T-helper 17 cell (primary cell): ENCODE results near the gene SULT1A1. TPM values are rescaled to one million over a fixed set of nuclear protein-coding genes. Genes with fewer than 3 reads are reported as not detected.
"Not testable (repeated sequence)": the region's sequence is repeated elsewhere in the genome, so short reads cannot be mapped to it uniquely, and the experiment has no call there.

Source experiments
- ATAC-seq: fragments of 150-1000 bp; cut with Tn5 transposase; 2 replicates; pipeline ENCODE4 v1.10.0; 2021; ENCODE audit warnings: mild to moderate bottlenecking, moderate library complexity
- DNase-seq, 3 donors: peaks; one replicate each; pipeline versions ENCODE4 v3.0.0 to v3.0.0-alpha.2; 2020 to 2021
- H3K9me3 ChIP-seq: one replicate; pipeline ENCODE4 v1.7.0; 2013; ENCODE audit warnings: low read length, mild to moderate bottlenecking; ENCODE audit not compliant: control insufficient read depth, poor library complexity, severe bottlenecking
- H3K27ac Mint-ChIP-seq: one replicate; pipeline ENCODE4 v1.8.0; 2022; ENCODE audit warnings: mild to moderate bottlenecking, moderate library complexity, mixed read lengths
- H3K27me3 Mint-ChIP-seq: one replicate; pipeline ENCODE4 v1.8.0; 2022; ENCODE audit warnings: mixed read lengths
- H3K36me3 Mint-ChIP-seq: one replicate; pipeline ENCODE4 v1.8.0; 2022; ENCODE audit warnings: low read depth, mixed read lengths
- H3K4me1 Mint-ChIP-seq: one replicate; pipeline ENCODE4 v1.8.0; 2022; ENCODE audit warnings: mild to moderate bottlenecking, mixed read lengths
- H3K4me3 Mint-ChIP-seq: one replicate; pipeline ENCODE4 v1.8.0; 2022; ENCODE audit warnings: mild to moderate bottlenecking, moderate library complexity, mixed read lengths
- total RNA-seq, 4 donors: library from RNA in 2 of 4; stranded (reverse) in 2 of 4; gene quantifications; one replicate each; pipeline ENCODE4 v1.2.3 and lab custom pipeline; 2022 to 2026

Gene SULT1A1
- total RNA-seq, 2 donors from 2014 or later: 10.6 to 14.4 TPM

DNA sequence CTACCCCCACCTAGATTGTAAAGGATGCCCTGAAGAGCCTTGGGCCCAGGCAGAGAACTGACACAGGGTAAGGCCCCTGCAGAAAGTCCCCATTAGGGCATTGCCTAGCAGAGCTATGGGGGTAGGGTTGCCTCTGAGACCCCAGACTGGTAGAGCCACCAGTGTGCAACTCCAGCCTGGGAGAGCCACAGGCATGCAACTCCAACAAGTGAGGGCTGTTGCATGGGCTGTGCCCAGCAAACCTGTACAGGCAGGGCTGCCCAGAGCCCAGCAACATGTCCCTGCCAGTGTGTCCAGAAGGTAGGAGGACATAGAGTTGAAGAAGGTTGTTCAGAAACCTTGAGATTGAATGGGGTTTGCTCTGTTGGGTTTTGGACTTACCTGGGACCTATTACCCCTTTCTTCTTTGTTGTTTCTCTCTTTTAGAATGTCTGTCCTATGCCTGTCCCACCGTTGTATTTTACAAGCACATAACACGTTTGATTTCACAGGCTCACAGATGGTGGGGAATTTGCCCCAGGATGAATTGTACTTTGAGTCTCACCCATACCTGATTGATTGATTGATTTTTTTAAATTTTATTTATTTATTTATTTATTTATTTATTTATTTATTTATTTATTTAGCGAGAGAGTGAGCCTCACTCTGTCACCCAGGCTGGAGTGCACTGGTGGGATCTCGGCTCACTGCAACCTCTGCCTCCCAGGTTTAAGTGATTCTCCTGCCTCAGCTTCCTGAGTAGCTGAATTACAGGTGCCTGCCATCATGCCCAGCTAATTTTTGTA is 39.7 kb downstream of the SULT1A1 start:
- H3K4me1 Mint-ChIP-seq: peaks cover 30% of the 10 kb centered on the region

DNA sequence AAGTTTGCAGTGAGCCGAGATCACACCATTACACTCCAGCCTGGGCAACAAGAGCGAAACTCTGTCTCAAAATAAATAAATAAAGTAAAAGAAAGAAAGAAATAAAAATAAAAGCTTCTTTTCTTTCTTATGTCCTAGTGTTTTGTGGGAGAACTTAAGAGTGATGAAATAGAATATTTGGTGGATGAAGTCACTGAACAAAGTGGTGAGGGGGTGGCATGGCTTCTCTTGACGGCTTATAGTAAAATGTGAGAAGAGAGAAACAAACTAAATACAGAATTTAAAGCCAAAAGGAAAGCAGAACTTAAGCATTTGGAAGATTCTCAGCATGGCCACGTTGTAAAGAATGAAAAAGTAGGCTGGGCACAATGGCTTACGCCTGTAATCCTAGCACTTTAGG is 40.8 kb downstream of the SULT1A1 start:
- Mint-ChIP-seq H3K4me1 (peaks cover 26% of the 10 kb centered on the region), H3K4me3 (no peak overlapping the region), H3K36me3 (peaks cover 2% of the 10 kb centered on the region), H3K27ac (no peak overlapping the region), H3K27me3 (no peaks in the 10 kb centered on the region)
- DNase-seq: no peak
- peaks cover 3% of the 10 kb centered on the region for H3K9me3 ChIP-seq
- no peak for ATAC-seq

More for the DNA sequence above, 39.7 kb downstream of the SULT1A1 start:
- Mint-ChIP-seq H3K36me3 (no peaks in the 10 kb centered on the region), H3K27me3 (no peaks in the 10 kb centered on the region), H3K27ac (no peak overlapping the region), H3K4me3 (no peak overlapping the region)
- no peak for DNase-seq
- no peak for ATAC-seq
- peaks cover 3% of the 10 kb centered on the region for H3K9me3 ChIP-seq

DNA sequence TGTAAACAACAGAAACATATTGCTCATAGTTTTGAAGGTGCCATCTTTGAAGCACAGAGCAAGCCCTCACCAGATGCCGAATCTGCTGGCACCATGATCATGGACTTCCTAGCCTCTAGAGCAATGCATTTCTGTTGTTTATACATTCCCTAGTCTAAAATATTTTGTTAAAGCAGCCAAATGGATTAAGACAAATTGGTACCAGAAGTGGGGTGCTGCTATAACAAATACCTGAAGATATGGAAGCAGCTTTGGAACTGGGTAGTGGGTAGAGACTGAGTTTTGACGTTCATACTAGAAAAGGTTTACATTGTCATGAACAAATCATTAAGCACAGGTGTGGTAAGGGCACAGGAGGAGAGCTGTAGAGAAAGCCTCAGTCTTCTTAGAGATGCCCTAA is 42.6 kb downstream of the SULT1A1 start:
- Mint-ChIP-seq H3K4me3 (no peak overlapping the region), H3K4me1 (peaks cover 24% of the 10 kb centered on the region), H3K36me3 (peaks cover 2% of the 10 kb centered on the region), H3K27me3 (no peaks in the 10 kb centered on the region), H3K27ac (no peak overlapping the region)
- no peak for ATAC-seq
- peaks cover 3% of the 10 kb centered on the region for H3K9me3 ChIP-seq
- no peak for DNase-seq

DNA sequence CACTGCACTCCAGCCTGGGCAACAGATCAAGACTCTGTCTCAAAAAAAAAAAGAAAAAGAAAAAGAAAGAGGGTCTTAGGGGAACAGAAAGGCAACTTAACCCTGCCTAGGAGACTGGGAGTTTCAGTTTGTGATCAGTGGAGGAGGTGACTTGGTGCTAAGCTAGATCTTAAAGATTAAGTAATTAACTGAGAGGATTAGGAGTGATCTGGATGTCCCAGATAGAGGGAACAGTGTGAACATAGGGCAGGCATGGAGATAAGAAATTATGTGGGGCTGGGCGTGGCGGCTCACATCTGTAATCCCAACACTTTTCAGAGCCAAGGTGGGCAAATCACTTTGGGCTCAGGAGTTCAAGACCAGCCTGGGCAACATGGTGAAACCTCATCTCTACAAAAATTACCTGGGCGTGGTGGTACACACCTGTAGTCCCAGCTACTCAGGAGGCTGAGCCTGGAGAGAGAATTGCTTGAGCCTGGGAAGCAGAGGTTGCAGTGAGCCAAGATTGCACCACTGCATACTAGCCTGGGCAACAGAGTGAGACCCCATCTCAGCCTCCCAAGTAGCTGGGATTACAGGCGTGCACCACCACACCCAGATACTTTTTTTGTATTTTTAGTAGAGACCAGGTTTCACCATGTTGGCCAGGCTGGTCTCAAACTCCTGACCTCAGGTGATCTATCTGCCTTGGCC is 43.5 kb downstream of the SULT1A1 start:
- H3K27ac Mint-ChIP-seq, ATAC-seq, H3K27me3 Mint-ChIP-seq, H3K36me3 Mint-ChIP-seq, DNase-seq, H3K9me3 ChIP-seq, H3K4me3 Mint-ChIP-seq: not testable (repeated sequence)
- peaks cover 25% of the 10 kb centered on the region for H3K4me1 Mint-ChIP-seq

DNA sequence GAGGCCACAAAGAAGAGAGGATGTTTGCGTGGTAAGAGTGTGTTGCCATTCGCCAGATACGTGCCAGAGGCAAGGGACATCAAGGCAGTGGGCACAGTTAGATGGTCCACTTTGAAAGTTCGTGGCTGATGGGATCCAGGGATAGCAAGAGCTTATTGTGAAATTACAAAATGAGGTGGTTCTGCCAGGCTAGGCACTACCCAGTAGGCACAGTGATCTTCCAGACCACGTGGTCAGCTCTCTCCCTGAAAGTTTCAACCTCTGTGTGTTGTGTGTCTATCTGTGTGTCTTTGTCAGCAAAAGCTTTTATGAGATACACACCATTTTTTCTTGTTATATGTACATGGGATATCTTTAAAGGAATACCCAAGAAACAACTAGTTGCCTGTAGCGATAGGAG is 46.6 kb downstream of the SULT1A1 start:
- Mint-ChIP-seq H3K36me3 (peaks cover 2% of the 10 kb centered on the region), H3K4me1 (peaks cover 20% of the 10 kb centered on the region), H3K27ac (peak overlapping the region; percentile 37), H3K4me3 (no peak overlapping the region), H3K27me3 (no peaks in the 10 kb centered on the region)
- ATAC-seq (no peak), DNase-seq (no peak)
- H3K9me3 ChIP-seq: peaks cover 3% of the 10 kb centered on the region

GRCh38 chr16:28562199-28562598 is 47.6 kb downstream of the SULT1A1 start:
- no peak for ATAC-seq
- Mint-ChIP-seq H3K27me3 (no peaks in the 10 kb centered on the region), H3K4me3 (no peak overlapping the region), H3K36me3 (peaks cover 2% of the 10 kb centered on the region), H3K27ac (peak overlapping the region; percentile 37), H3K4me1 (peaks cover 19% of the 10 kb centered on the region)
- peaks cover 1% of the 10 kb centered on the region for H3K9me3 ChIP-seq
- no peak for DNase-seq

- ATAC-seq (no peak), DNase-seq (no peak)
- Mint-ChIP-seq H3K36me3 (peaks cover 2% of the 10 kb centered on the region), H3K4me3 (no peak overlapping the region), H3K4me1 (peaks cover 23% of the 10 kb centered on the region), H3K27ac (peak overlapping the region; percentile 37), H3K27me3 (no peaks in the 10 kb centered on the region)
- no peaks in the 10 kb centered on the region for H3K9me3 ChIP-seq
Measured at GRCh38 chr16:28561557-28562187, 48.2 kb downstream of the SULT1A1 start.

GRCh38 chr16:28558456-28558855 is 51.4 kb downstream of the SULT1A1 start:
- Mint-ChIP-seq H3K27me3 (no peaks in the 10 kb centered on the region), H3K36me3 (no peaks in the 10 kb centered on the region), H3K4me3 (no peak overlapping the region), H3K27ac (no peak overlapping the region), H3K4me1 (peaks cover 35% of the 10 kb centered on the region)
- H3K9me3 ChIP-seq: no peaks in the 10 kb centered on the region
- ATAC-seq (no peak), DNase-seq (no peak)

GRCh38 chr16:28556914-28557320 is 52.9 kb downstream of the SULT1A1 start:
- Mint-ChIP-seq H3K27me3 (no peaks in the 10 kb centered on the region), H3K27ac (peak overlapping the region; percentile 41), H3K36me3 (no peaks in the 10 kb centered on the region), H3K4me3 (no peak overlapping the region), H3K4me1 (peaks cover 28% of the 10 kb centered on the region)
- no peaks in the 10 kb centered on the region for H3K9me3 ChIP-seq
- DNase-seq (no peak), ATAC-seq (no peak)

DNA sequence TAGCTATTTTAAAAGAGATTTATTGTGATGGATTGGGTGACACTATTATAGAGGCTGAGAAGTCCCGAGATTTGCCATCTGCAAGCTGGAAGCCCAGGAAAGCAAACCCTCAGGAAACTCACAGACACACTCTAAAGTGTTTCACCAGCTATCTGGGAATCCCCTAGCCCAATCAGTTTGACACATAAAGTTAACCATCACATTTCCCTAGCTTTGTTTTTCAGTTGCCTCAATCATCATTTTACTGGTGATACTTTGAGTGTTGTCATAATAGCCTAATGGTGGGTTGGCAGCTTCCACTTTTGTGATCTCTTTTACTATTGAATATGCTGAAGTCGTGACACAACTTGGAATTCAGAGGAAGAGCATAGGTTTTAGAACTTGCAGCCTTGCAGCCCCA is 54.3 kb downstream of the SULT1A1 start:
- Mint-ChIP-seq H3K27ac (no peak overlapping the region), H3K4me3 (no peak overlapping the region), H3K27me3 (no peaks in the 10 kb centered on the region), H3K4me1 (peaks cover 26% of the 10 kb centered on the region), H3K36me3 (no peaks in the 10 kb centered on the region)
- DNase-seq (no peak), ATAC-seq (no peak)
- H3K9me3 ChIP-seq: no peaks in the 10 kb centered on the region

Other genes with a start within 250 kb of the SULT1A1 start
- 1 to 10 TPM; 3.2 to 5.9 TPM for gene NPIPB6, start 246.5 kb downstream of the SULT1A1 start, total RNA-seq
- 10 to 100 TPM; 23.8 to 30.3 TPM for gene EIF3CL, start 206.2 kb downstream of the SULT1A1 start, total RNA-seq
- gene NPIPB7, start 137.7 kb downstream of the SULT1A1 start, total RNA-seq: not detected
- gene CLN3, start 118.0 kb downstream of the SULT1A1 start, total RNA-seq: 10 to 100 TPM; 44.6 to 57.1 TPM
- gene APOBR, start 115.4 kb downstream of the SULT1A1 start, total RNA-seq: 10 to 100 TPM; 12.6 to 13.6 TPM
- not detected for gene IL27, start 103.2 kb downstream of the SULT1A1 start, total RNA-seq
- under 1 TPM; 0.07 to 0.13 TPM for gene NUPR1, start 71.1 kb downstream of the SULT1A1 start, total RNA-seq
- 10 to 100 TPM; 49.7 to 53.7 TPM for gene SGF29, start 56.1 kb downstream of the SULT1A1 start, total RNA-seq
- gene SULT1A2, start 13.0 kb downstream of the SULT1A1 start, total RNA-seq: under 1 TPM in 1 of 2 donors, not detected in 1; 0.22 TPM
- gene NPIPB8, start 28.0 kb upstream of the SULT1A1 start, total RNA-seq: 1 to 10 TPM in 1 of 2 donors, not detected in 1; 1.2 TPM
- gene EIF3C, start 101.4 kb upstream of the SULT1A1 start, total RNA-seq: 100 to 1,000 TPM; 257 to 259 TPM
- 1 to 10 TPM; 1.4 to 6.6 TPM for gene NPIPB9, start 141.7 kb upstream of the SULT1A1 start, total RNA-seq
- gene ATXN2L, start 213.0 kb upstream of the SULT1A1 start, total RNA-seq: 100 to 1,000 TPM; 348 to 372 TPM
- gene TUFM, start 236.3 kb upstream of the SULT1A1 start, total RNA-seq: 100 to 1,000 TPM in 1 of 2 donors, 10 to 100 TPM in 1; 78.5 to 103 TPM